Omental fat pad (tissue), 4 donors: Measurements from ENCODE around the gene KLHL30. TPM values are rescaled to one million over a fixed set of nuclear protein-coding genes. Genes with fewer than 3 reads are reported as not detected.

Source experiments
- ATAC-seq: fragments of 150-250 bp; one replicate; pipeline ENCODE4 v1.9.1; 2016; ENCODE audit warnings: mild to moderate bottlenecking, moderate library complexity; ENCODE audit not compliant: low FRiP score
- DNase-seq: peaks from one replicate; pipeline ENCODE4 v3.0.0-alpha.2; 2019; ENCODE audit warnings: low spot score
- total RNA-seq, 4 donors: library from RNA; depleted of rRNA; stranded (reverse); fragments of >200 nt; gene quantifications; one replicate each; pipeline ENCODE4 v1.1.0, GENCODE V29; 2016
- TF ChIP-seq, protein P1 (sequence below), 3 donors: fragments of 450-650 bp; IDR thresholded peaks; one replicate each; pipeline ENCODE4 v1.5.1; 2016 to 2017; ENCODE audit warnings: antibody characterized with exemption in 3 of 3, mild to moderate bottlenecking in 3 of 3, moderate library complexity in 2 of 3

The KLHL30 gene
- total RNA-seq, 4 donors from 2014 or later = 0.28 to 1.6 (median 0.57) TPM

- DNase-seq = no peak
- no peak for ATAC-seq
- TF ChIP-seq, protein P1, sequence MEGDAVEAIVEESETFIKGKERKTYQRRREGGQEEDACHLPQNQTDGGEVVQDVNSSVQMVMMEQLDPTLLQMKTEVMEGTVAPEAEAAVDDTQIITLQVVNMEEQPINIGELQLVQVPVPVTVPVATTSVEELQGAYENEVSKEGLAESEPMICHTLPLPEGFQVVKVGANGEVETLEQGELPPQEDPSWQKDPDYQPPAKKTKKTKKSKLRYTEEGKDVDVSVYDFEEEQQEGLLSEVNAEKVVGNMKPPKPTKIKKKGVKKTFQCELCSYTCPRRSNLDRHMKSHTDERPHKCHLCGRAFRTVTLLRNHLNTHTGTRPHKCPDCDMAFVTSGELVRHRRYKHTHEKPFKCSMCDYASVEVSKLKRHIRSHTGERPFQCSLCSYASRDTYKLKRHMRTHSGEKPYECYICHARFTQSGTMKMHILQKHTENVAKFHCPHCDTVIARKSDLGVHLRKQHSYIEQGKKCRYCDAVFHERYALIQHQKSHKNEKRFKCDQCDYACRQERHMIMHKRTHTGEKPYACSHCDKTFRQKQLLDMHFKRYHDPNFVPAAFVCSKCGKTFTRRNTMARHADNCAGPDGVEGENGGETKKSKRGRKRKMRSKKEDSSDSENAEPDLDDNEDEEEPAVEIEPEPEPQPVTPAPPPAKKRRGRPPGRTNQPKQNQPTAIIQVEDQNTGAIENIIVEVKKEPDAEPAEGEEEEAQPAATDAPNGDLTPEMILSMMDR (IDR thresholded peaks at IDR 0.05) = no peak
Observed at GRCh38 chr2:238104226-238104690, 34.2 kb upstream of the KLHL30 start.

DNA sequence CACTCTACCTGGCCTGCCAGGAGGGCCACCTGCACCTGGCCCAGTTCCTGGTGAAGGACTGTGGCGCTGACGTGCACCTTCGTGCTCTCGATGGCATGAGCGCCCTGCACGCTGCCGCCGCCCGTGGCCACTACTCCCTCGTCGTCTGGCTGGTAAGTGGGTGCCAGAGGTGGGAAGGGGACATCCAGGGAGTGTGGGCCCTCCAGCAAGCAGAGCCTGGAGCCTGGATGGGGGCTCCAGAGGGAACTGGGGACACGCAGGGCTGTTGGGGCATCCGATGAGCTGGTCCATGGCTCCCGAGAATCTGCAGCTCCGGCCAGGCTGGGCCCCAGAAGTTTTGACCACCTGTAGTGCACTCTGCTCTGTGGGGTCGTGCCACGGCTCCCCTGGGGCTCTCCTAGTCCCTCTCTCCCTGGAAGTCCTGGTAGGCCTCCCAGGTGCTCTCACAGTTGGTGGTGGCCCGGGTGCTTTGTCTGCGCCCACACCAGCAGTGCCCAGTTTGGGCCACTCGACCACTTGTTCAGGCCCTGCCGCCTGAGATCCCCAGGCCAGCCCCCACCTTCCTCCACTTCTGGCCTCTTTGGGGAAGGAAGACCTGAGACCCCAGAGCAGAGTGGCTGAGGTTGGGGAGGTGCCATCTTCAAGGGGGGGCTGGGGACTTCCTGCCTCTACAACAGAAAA is 33.6 kb upstream of the KLHL30 start:
- no peak for ATAC-seq
- TF ChIP-seq, protein P1 (IDR thresholded peaks at IDR 0.05) = no peak
- DNase-seq = no peak

- DNase-seq (no peak), ATAC-seq (no peak)
- TF ChIP-seq, protein P1 (IDR thresholded peaks at IDR 0.05) = no peak
Observed at GRCh38 chr2:238105506-238106338, 32.7 kb upstream of the KLHL30 start.

DNA sequence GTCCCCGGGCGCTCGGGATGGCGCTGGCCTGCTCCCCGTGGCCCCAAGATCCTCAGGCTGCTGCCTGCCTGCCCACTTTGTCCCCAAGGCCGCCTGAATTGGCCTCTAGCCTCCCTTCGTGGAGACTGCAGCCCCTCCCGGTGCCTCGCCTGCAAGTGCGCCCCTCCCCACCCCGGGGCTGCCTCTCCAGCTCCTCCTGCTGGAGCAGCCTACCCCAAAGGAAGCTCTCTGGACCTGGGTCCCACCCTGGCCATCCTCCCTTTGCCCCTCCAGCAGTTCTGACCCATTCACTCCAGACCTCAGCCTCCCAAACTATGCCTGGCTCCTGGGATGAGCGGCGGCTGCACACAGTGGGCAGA is 32.1 kb upstream of the KLHL30 start:
- no peak for ATAC-seq
- TF ChIP-seq, protein P1 (IDR thresholded peaks at IDR 0.05) = no peak
- no peak for DNase-seq

DNA sequence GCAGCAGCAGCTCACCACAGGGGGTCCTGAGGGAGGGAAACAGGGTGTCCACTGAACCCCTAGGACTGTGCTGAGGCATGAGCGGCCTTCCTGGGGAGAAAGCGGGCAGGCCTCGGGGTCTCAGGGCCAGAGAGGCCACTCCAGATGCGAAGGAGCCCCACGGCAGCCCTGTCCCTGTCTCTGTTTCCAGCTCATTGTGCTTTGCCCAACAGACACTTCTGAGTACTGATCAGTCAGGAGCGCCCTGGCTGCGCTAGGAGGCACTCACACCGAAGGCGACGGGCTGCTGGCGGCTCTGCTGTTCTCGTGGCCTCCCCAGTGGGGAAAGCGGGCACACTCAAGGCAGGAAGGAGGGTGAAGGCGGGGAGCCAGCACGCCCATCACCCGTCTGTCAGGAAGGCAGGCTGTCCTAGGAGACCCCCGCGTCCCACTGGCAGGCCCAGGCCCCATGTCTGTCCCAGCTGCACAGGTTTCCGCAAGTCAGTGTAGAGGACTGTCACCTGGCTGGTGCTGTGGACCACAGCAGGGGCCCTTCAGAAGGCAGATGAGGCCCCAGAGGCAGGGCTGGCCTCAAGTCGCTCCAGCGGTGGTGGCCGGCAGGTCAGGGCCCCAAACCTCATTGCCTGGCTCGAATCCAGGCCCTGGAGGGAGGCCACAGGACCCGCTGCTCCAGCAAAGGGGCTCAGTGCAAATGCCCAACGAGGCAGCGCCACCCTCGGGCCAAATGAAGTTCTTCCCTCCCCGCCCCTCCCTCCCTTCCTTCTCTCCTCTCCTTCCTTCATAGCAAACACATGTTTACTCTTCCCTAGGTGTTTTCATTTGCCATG is 31.6 kb upstream of the KLHL30 start:
- TF ChIP-seq, protein P1 (IDR thresholded peaks at IDR 0.05) = no peak
- no peak for DNase-seq

DNA sequence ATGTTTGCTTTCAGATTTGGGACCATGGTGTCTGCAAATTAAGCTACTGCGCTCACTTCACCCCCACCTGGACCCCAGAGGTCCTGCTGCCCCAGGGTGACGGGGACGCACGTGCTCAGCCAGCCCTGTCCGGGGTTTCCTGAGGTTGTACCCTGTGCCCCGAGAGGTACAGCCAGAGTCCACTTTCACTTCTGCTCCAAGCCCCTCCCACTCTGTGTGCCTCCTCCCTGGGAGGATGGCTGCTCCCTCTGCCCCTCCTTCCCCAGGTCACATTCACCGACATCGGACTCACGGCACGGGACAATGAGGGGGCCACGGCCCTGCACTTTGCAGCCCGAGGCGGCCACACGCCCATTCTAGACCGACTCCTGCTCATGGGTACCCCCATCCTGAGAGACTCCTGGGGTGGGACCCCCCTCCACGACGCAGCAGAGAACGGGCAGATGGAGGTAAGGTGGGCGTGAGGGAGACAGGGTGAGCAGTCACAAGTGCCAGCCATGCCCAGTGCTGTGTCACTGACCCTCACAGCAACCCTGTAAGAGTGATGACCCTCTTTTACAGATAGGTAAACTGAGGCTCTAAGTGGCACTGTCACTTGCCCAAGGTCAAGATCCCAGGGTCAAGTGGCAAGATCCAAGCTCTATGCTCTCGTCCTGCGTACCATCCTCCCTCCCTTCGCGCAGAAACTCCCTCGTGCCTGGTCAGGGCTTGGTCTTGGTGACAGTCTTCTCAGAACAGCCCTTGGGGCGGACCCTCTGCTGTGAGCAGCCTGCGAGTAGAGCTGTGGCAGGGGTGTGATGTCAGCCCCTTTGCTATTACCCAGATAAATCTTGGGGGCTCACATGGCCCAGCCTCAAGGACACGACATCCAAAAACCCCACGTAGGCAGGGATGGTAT is 30.7 kb upstream of the KLHL30 start:
- DNase-seq (no peak), ATAC-seq (no peak)
- TF ChIP-seq, protein P1 (IDR thresholded peaks at IDR 0.05) = no peak

More for the DNA sequence above, 31.6 kb upstream of the KLHL30 start:
- ATAC-seq = no peak
